Kidney (tissue), 14 donors: ENCODE measurements around the gene PKNOX2. TPM values are rescaled to one million over a fixed set of nuclear protein-coding genes. Genes with fewer than 3 reads are reported as not detected.

Experiments used
- DNase-seq, 5 donors: peaks; one replicate each; pipeline ENCODE4 v3.0.0-alpha.2; 2013 to 2020
- FAIRE-seq: peaks from 2 replicates; lab custom pipeline; 2012; peaks lifted over from hg19 to GRCh38; lab: Jason Lieb, UNC
- H3K27ac ChIP-seq, 2 donors: one replicate each; pipeline ENCODE4 v1.7.0; 2013; ENCODE audit warnings: low read depth in 2 of 2, low read length in 2 of 2, inconsistent platforms in 1 of 2
- H3K27me3 ChIP-seq: one replicate; pipeline ENCODE4 v1.7.1; 2013; ENCODE audit warnings: low read length, inconsistent platforms; ENCODE audit not compliant: control insufficient read depth, insufficient read depth
- H3K36me3 ChIP-seq, 3 donors: one replicate each; pipeline versions ENCODE4 v1.7.0 to v1.7.1; 2013; ENCODE audit warnings: low read length in 3 of 3, control low read depth in 1 of 3, inconsistent platforms in 1 of 3; ENCODE audit not compliant: insufficient read depth in 3 of 3, control insufficient read depth in 2 of 3
- H3K4me1 ChIP-seq, 3 donors: one replicate each; pipeline versions ENCODE4 v1.7.0 to v1.7.1; 2013; ENCODE audit warnings: low read length in 3 of 3, inconsistent platforms in 1 of 3, low read depth in 1 of 3; ENCODE audit not compliant: control insufficient read depth in 2 of 3, insufficient read depth in 2 of 3
- H3K4me3 ChIP-seq, 3 donors: one replicate each; pipeline versions ENCODE4 v1.7.0 to v1.8.1; 2013; ENCODE audit warnings: low read length in 3 of 3, control low read depth in 1 of 3, inconsistent platforms in 1 of 3
- H3K9ac ChIP-seq, 3 donors: one replicate each; pipeline versions ENCODE4 v1.7.0 to v1.7.1; 2013; ENCODE audit warnings: low read length in 3 of 3, control low read depth in 1 of 3, inconsistent platforms in 1 of 3
- H3K9me3 ChIP-seq, 3 donors: one replicate each; pipeline versions ENCODE4 v1.7.0 to v1.7.1; 2013; ENCODE audit warnings: low read length in 3 of 3, control low read depth in 1 of 3, inconsistent platforms in 1 of 3; ENCODE audit not compliant: control insufficient read depth in 2 of 3, insufficient read depth in 1 of 3
- CTCF ChIP-seq: IDR thresholded peaks from 3 replicates; pipeline ENCODE4 v1.5.1; 2012; ENCODE audit warnings: mild to moderate bottlenecking, moderate library complexity, borderline replicate concordance; ENCODE audit not compliant: insufficient read depth; ENCODE audit errors: extremely low read depth
- intact Hi-C: fragments of 100-400 bp; cut with DNase I; formaldehyde crosslinking; loops from one replicate; pipeline ENCODE4 v1.11.1; 2022
- polyA plus RNA-seq: library from polyadenylated mRNA; stranded (reverse); fragments of 350-450 nt; fragmentation: Illumina TruSeq; extraction: RNeasy Lipid Tissue Mini Kit (QIAGEN cat#74804); gene quantifications from one replicate; pipeline ENCODE4 v1.2.3, GENCODE V29; 2014; ENCODE audit warnings: low read depth, low replicate concordance; ENCODE audit not compliant: insufficient read depth
- total RNA-seq: library from RNA; stranded (reverse); fragmentation: NEBNext Ultra II Directional; extraction: Animal tissue kit (Norgen Biotek cat#: 25700); gene quantifications from one replicate; pipeline ENCODE4 v1.2.1, GENCODE V29; 2021
- donor health status: control.
- donor health status: control.
- donor health status: control.
- donor health status: control.
- donor health status: control.
- donor health status: DM: yes; HTN: yes; CAD: no.
- donor health status: Normal renal cell carcinoma (clear cell type).

The PKNOX2 gene
- total and polyA plus RNA-seq, 2 donors from 2014 or later = 1.5 to 6.0 TPM

GRCh38 chr11:125418396-125418795 is 253.8 kb downstream of the PKNOX2 start:
- TF ChIP-seq CTCF = no peak
- Histone ChIP-seq H3K4me3 (no peak overlapping the region), H3K9ac (no peak overlapping the region), H3K9me3 (no peaks in the 10 kb centered on the region), H3K27ac (no peak overlapping the region), H3K27me3 (no peaks in the 10 kb centered on the region), H3K36me3 (no peaks in the 10 kb centered on the region), H3K4me1 (no peaks in the 10 kb centered on the region)
- peak in 1 of 5 donors; percentile 46 for DNase-seq
- FAIRE-seq = no peak
- intact Hi-C loops = no loop called here

GRCh38 chr11:125422681-125423080 is 258.1 kb downstream of the PKNOX2 start:
- Histone ChIP-seq H3K4me3 (no peak overlapping the region), H3K36me3 (no peaks in the 10 kb centered on the region), H3K9ac (no peak overlapping the region), H3K9me3 (no peaks in the 10 kb centered on the region), H3K27ac (no peak overlapping the region), H3K27me3 (no peaks in the 10 kb centered on the region), H3K4me1 (no peaks in the 10 kb centered on the region)
- no peak for DNase-seq
- intact Hi-C loops = no loop called here
- TF ChIP-seq CTCF = no peak
- no peak for FAIRE-seq

- FAIRE-seq = no peak
- no peak overlapping the region for H3K9ac ChIP-seq
- DNase-seq = peak in 1 of 5 donors; percentile 3
- H3K9me3 ChIP-seq = no peaks in the 10 kb centered on the region
- no peaks in the 10 kb centered on the region for H3K4me1 ChIP-seq
- no peak overlapping the region for H3K27ac ChIP-seq
- intact Hi-C loops = no loop called here
- no peaks in the 10 kb centered on the region for H3K27me3 ChIP-seq
- no peaks in the 10 kb centered on the region for H3K36me3 ChIP-seq
- no peak overlapping the region for H3K4me3 ChIP-seq
- no peak for TF ChIP-seq CTCF
These were observed 258.8 kb downstream of the PKNOX2 start for GRCh38 chr11:125423247-125423849.

GRCh38 chr11:125425601-125426000 is 261.1 kb downstream of the PKNOX2 start:
- FAIRE-seq (no peak), DNase-seq (no peak)
- Histone ChIP-seq H3K4me1 (no peaks in the 10 kb centered on the region), H3K27ac (no peak overlapping the region), H3K9me3 (no peaks in the 10 kb centered on the region), H3K9ac (no peak overlapping the region), H3K27me3 (no peaks in the 10 kb centered on the region), H3K36me3 (no peaks in the 10 kb centered on the region), H3K4me3 (no peak overlapping the region)
- no peak for TF ChIP-seq CTCF
- intact Hi-C loops = no loop called here
